OCI-M1 (cell line): ENCODE results near the gene TMEM81.

Experiments
- DNase-seq: peaks from one replicate; lab custom pipeline; 2025; lab: John Stamatoyannopoulos, UW

TMEM81 gene

DNA sequence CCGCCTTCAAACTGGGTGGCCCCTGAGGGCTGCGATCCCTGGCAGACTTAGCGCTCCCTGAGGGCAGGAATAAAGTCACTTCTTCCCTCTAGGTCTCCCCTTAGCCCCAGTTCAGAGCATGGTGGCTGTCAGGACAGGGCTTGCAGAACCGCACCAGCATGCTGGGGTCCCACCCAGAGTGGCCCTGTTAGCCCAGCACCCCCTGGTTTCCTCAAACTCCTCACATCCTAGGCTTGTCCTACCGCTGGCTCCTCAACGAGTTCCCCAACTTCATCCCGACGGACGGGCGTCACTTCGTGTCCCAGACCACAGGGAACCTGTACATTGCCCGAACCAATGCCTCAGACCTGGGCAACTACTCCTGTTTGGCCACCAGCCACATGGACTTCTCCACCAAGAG, 25.4 kb downstream of the TMEM81 start:
- DNase-seq, result no peak

DNA sequence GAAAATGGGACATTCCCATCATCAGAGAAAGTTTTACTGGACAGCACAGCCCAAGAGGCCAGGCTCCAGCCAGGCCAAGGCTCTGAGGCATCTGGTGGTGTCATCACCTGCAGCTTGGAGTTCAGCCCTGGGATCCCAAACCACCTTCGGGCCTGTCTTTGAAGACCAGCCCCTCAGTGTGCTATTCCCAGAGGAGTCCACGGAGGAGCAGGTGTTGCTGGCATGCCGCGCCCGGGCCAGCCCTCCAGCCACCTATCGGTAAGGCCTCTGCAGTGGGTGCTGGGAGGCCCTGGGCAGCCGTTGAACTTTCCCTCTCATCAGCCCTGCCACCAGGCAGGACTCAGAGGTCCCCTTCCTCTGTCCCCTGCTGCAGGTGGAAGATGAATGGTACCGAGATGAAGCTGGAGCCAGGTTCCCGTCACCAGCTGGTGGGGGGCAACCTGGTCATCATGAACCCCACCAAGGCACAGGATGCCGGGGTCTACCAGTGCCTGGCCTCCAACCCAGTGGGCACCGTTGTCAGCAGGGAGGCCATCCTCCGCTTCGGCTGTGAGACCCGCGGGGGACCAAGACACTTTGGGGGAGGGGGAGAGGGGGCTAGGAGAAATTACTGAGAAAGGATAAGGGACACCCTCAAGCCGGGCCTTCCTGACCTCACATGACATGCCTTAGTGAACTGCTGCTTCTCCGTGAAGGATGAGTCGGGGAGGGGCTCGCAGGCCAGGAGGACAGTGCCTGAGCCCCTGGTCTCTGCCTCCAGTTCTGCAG, 26.3 kb downstream of the TMEM81 start:
- no peak for DNase-seq

DNA sequence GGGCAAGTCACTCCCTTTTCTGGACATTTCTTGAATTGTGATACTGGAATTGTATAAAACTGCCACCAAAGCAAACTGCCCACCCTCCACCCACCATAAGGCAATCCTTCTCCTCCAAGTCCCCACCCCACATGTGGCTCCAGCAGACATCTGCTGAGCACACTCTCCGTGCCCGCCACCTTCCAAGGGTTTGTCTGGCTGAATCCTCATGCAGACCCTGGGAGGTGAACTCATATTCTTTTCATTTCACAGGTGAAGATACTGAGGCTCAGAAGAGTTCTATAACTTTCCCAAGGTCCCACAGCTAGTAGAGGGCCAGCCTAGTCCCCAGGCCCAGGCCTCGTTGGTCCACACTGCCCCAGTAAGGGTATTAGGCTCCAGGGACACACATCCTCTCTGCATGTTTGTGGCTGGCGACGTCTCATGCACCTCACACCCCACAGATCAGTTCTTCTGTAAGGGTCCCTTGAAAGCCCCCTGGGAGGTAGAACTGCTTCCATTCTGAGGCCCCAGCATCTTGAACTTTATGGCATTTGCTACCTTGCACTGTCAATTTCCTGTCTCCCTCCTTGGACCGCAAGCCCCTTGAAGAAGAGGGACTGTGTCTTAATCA, 27.2 kb downstream of the TMEM81 start:
- no peak for DNase-seq

DNA sequence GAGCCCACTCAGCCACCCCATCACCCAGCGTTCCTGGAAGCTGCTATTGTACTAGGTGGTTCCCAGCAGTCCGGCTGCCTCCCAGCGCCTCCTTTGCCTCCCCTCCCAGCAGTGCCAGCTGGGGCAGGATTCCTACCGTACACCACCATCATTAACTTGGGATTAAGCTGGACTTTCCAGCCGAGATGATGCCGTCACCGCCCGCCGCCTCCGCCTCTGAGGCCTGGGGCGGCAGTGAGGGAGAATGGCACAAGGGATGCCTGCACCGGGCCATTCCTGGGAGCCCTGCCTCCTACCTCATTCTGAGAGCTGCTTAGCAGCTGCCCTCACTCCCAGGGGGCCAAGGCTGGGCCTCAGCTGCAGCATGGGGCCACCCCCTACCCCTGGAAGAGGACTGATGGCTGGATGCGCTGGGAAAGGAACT, 28.1 kb downstream of the TMEM81 start:
- no peak for DNase-seq

GRCh38 chr1:205054013-205054412, 30.2 kb downstream of the TMEM81 start:
- no peak for DNase-seq

GRCh38 chr1:205053296-205053695, 31.0 kb downstream of the TMEM81 start:
- no peak for DNase-seq

- no peak for DNase-seq
These were observed 31.6 kb downstream of the TMEM81 start for GRCh38 chr1:205052690-205053089.

GRCh38 chr1:205049479-205049878, 34.8 kb downstream of the TMEM81 start:
- DNase-seq, result no peak

- no peak for DNase-seq
These were observed 35.9 kb downstream of the TMEM81 start for GRCh38 chr1:205048382-205048781.

DNA sequence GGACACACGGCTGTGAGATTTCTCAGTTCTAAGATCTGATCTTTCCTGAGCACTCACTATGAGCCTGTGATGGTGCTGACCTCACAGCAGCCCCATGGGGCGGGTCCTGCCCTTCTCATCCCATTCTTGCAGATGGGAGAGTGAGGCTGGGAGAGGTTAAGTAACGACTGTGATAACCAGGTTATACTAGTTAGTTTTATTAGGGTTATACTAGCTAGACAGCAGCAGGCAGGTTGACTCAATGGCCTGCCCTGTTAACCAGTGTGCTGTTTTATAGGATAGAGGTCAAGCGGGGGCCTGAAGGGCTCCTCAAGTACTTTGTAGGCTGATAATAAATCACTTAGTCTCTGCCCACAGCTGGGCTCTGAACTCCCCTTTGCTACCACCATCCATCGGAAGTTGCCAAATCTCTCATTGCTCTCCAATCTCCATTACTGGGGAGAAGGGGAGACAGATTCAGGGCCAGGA, 36.5 kb downstream of the TMEM81 start:
- no peak for DNase-seq

DNA sequence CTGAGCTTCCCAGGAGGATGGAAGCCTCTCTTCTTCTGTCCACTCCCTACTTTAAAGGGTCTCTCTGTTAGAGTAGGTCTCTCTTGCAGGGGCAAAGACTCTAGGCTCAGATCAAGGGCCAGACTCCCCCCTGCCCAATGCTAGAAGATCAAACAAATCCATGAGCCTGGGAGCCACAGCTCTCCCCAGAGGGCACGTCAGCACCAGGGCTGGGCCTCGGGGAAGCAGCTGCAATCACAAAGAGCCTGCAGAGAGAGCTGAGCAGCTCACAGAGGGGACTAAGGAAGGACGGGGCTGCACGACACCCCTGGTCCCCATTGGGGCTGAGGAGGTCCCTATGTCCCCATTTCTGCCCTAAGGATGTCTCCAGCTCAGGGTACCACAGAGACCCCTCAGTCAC, 37.4 kb downstream of the TMEM81 start:
- no peak for DNase-seq

- no peak for DNase-seq
These were observed 39.1 kb downstream of the TMEM81 start for GRCh38 chr1:205045146-205045545.

GRCh38 chr1:205044741-205045140, 39.5 kb downstream of the TMEM81 start:
- no peak for DNase-seq

DNA sequence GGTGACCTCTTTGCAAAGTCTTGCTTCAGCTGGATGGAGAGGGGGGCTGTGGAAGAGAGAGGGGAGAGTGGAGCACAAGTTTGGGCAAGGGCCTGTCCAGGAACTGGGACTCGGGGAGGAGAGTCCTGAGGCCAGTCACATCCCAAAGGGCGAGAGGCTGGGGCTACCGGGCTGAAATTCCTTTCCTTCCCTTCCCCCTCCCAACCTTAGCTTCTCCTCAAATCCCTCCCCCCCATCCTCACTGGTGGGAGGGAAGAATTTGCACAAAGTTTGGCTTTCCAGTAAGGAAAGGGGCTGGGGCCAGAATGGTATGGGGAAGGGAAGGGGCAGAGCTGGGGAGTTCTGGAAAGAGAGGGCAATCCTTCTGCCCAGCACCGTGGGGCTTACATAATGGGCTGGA, 40.4 kb downstream of the TMEM81 start:
- no peak for DNase-seq

GRCh38 chr1:205042911-205043806, 41.1 kb downstream of the TMEM81 start, which contains the start of gene CNTN2:
Gene CNTN2, plus strand, starts transcription at chr1:205043212. Its CDS starts 9,974 bp downstream, at chr1:205053186.
- DNase-seq, result no peak

GRCh38 chr1:205041998-205042910, 42.0 kb downstream of the TMEM81 start:
- DNase-seq, result no peak

DNA sequence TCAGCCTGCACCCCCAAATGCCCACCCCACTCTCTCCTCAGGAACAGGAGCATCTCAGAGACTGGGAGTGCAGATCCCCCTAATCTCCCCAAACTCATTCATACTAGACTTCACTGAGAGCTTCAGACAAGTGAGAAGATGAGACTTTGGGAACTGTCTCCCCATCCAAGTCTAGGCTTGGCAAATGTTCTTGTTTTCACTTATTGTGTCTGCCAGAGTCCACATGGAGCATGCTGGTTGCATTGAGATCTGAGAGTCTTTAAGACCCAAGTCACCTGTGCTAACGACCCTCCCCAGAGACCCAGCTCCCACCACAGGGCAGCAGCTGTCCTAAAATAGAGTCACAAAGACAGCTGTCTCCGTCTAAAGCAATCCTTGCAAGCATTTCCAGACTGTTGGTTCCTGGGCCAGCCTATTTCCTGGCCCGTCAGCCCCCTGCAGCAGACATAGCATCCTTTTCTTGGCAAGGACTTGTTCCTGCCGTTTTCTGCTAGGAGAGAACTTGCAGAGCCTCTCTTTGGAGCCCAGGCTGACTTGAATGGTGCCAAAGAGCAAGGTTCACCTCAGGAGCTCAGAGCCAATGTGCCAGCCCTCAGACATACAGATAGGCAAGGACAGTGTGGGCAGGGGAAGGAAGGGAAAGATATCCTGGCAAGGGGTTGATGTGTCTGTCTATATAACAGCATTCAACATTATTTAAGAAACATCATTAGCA, 43.1 kb downstream of the TMEM81 start:
- no peak for DNase-seq

DNA sequence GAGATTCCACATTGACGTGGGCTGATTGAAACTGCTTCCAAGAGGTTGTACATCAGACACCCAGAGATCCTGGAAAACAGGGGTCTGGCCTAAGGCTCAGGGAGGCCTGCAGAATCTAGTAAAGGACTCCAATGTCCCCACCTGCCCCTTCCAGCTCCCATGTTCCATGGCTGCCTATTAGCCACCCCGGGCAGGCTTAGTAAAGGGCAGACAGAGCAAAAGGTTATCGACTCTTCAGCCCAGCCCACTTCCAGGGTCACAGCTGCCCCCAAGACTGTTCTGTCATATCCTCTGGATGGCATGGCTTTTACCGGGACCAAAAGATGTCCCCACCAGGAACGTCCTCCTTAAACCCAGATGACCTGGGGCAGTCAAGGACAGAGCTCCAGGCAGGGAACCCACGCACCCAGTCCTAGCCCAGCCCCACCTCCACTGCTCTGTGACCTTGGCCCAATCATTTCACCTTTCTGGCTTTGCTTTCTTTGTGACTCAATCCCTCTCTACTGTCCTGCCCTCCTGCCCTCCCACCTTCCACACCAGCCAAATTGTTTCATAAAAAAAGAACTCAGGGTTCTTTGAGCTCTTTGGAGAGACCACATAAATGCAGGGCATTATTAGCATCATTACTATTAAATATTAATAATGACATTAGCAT, 46.0 kb downstream of the TMEM81 start:
- no peak for DNase-seq

GRCh38 chr1:205037539-205037938, 46.7 kb downstream of the TMEM81 start:
- no peak for DNase-seq
